HG02970 (cell line): ENCODE results near the gene FTSJ1.

Source experiments
- ATAC-seq: cut with Tn5 transposase; IDR thresholded peaks from one replicate; pipeline ENCODE4 v1.9.1; 2021; ENCODE audit warnings: mild to moderate bottlenecking, moderate library complexity, moderate number of reproducible peaks; ENCODE audit not compliant: unreplicated experiment, low FRiP score

Gene FTSJ1

DNA sequence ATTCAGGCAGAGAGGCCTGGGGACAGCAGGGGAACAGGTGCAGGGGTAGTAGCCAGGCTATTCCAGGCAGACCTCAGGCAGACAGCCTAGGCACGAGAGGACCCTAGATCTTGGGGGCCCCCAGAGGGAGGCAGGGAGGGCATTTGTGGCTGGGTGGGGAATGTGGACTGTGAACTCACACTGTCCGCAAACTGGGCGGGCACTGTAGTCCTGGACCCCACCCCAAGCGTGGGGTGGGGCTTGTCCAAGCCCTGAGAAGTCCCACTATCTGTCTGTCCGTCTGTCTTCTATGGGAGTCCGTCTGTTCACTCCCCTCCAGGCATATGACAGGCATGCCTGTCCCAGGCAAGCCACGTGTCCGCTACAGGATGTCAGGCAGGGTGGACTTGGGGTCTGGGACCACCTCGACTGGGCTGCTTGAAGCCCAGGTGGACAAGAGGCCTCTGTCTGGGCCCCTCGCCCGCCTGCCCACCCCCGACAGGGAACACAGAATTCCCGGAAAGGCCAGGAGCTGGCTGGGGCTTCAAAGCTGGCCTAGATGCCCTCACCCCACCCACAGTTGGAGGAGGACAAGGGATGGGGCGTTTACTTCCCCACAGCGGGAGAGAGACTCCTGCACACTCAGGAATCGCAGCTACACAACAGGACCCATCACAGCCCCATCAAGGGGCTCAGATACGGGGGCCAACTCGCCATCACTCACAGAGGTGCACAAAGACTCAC lies 5.7 kb upstream of the FTSJ1 start, which contains the start of gene SLC38A5:
Gene SLC38A5 (minus strand): TSS at position 151 of the 723 bp plus-strand sequence. CDS start 2,336 bp downstream, outside the sequence.
- ATAC-seq = no peak

DNA sequence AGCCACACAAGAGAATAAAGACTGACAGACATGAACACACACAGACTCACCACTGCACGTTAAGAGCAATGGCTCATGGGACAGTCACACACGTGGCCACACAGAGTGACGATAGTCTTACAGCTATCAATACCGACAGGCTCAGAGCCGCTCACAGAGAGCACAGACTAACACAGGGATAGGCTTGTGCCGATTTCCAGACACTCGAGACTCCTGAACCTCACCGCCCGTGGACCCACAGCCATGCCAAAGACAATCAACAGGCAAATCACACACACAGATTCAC lies 5.2 kb upstream of the FTSJ1 start:
- no peak for ATAC-seq

GRCh38 chrX:48471504-48471903 lies 4.5 kb upstream of the FTSJ1 start:
- ATAC-seq = no peak

- no peak for ATAC-seq
Measured at GRCh38 chrX:48472225-48472624, 3.8 kb upstream of the FTSJ1 start.

- ATAC-seq = no peak
Measured at GRCh38 chrX:48472851-48473703, 2.9 kb upstream of the FTSJ1 start.

GRCh38 chrX:48473704-48473990 lies 2.4 kb upstream of the FTSJ1 start:
- ATAC-seq = no peak

- no peak for ATAC-seq
Measured at GRCh38 chrX:48474127-48474526, 1.9 kb upstream of the FTSJ1 start.

DNA sequence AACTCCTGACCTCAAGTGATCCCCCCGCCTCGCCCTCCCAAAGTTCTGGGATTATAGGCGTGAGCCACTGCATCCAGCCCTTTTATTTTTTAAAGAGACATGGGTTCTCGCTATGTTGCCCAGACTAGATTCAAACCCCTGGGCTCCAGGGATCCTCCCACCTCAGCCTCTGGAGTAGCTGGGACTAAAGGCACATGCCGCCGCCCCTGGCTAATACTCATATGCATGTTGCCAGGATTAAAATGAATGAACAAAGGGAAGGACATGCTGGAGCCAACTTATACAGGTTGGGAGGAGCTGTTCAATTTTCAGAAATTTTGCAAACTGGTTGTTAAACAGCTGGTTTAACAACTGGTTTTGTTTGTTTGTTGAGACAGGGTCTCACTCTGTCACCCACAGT lies 1.4 kb upstream of the FTSJ1 start:
- ATAC-seq = no peak

DNA sequence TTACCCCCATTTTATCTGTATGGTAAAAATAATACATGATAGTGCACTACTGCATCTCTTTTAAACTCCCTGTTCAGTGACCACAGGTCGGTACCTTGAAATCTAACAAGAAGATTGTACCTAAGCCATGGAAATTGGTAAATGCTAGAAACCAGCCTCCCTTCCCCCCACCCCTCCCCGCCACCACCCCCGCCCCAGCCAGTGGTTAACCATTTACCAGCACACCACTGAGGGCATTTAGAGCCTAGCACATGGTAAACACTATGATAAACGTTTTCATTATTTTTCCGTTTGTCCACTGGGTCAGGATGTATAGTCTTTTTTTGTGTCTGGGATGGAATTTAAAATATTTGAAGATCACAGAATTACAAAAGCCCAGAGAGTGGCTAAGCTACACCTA lies 703 bp upstream of the FTSJ1 start:
- ATAC-seq = no peak

DNA sequence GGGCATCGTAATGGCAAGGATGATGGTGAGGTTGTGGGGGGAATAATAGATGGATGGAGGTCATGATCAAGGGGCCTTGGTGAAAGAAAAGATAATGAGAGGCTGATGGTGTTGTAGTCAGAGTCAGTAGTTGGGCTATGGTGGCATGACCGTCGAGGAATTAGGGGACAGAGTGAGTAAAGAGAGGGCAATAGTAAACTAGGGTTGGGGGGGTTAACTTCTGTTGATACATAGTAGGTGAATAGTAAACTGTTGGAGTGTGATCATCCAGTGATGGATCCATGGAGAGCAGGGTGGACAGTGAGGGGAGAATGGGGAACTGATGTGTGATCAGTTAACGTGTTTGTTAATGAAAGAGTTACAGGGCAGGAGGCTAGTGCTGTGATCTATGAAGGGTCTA lies 920 bp downstream of the FTSJ1 start:
- no peak for ATAC-seq

GRCh38 chrX:48477960-48478755 lies 2.2 kb downstream of the FTSJ1 start:
- ATAC-seq = no peak

DNA sequence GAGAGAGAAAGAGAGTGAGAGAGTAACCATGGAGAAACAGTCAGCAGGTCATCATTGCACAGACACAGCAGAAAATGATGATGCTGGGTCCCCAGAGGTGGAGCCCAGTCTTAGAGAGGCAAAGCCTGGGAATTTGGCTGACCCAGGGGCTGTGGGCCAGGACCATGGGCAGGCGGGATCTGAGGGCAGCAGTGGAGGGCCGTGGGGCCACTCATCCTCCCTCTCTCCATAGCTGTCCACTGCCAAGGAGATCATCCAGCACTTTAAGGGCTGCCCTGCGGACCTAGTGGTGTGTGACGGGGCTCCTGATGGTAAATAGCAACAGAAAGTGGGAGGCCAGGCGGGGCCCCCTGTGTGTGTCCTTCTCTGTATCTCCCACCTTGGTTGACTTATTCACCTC lies 2.8 kb downstream of the FTSJ1 start:
- no peak for ATAC-seq

GRCh38 chrX:48480142-48480541 lies 4.1 kb downstream of the FTSJ1 start:
- no peak for ATAC-seq

DNA sequence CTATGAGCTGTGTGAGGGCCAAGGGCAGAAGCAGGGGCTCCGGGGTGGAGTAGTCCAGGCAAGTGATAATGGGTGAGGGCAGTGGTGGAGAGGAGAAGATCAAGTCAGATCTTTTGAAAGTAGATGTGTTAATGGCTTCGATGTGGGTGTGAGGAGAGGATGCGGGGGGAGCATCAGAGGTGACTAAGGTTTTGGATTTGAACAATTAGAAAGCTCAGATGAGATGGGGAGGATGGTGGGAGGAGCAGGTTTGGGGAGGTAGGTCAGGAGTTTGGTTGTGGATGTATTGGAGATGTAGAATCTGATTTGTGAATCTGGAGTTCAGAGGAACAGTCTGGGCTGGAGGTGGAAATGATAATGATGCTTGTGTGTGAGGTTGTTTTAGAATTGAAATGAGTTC lies 4.6 kb downstream of the FTSJ1 start:
- ATAC-seq = no peak

DNA sequence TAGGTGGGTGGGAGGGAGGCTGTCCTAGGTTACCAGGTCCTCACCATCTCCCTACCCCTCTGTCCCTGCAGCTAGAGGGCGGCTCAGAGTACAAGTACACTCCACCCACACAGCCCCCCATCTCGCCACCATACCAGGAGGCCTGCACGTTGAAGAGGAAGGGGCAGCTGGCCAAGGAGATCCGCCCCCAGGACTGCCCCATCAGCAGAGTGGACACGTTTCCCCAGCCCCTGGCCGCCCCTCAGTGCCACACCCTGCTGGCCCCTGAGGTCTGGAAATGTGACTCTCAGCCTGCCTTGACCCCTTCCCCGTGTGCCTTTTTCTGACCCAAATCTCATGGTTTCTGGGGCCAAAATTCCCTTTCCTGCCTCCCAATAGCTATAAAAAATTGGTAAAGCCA lies 6.5 kb downstream of the FTSJ1 start:
- no peak for ATAC-seq

- no peak for ATAC-seq
Measured at GRCh38 chrX:48487362-48487798, 11.4 kb downstream of the FTSJ1 start.

DNA sequence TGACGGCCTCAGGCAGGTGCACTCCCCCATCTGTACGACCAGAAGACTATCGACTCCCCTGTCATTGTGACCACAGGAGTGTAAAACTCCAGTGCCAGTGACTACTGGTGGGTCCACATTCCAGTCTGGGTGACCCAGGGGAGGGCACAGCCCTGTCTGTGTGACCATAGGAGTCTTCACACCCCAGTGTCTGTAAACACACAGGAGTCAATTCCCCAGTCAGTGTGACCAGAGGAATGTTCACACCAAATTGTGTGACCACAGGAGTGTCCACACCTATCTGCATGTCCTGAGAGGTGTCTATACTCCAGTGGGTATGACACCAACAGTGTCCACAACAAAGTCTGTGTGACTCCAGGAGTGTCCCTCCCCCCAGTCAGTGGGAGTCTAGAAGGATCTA lies 12.0 kb downstream of the FTSJ1 start:
- ATAC-seq = no peak

- no peak for ATAC-seq
Measured at GRCh38 chrX:48489296-48489695, 13.3 kb downstream of the FTSJ1 start.

DNA sequence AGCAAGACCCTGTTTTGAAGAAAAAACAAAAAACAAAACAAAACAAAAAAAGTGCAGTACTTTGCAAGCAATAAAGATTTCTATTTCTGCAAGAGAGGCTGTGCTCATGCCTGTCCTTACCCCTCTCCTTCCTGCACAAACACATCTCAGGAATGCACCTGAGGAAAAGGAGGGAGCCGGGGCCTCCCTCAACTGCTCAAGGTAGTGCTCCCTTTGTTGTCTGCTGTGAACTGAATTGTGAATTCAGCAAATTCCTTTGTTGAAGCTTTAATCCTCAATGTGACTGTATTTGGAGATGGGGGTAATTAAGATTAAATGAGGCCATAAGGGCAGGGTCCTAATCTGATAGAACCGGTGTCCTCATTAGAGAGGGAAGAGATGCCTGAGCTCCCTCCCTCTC lies 13.9 kb downstream of the FTSJ1 start:
- ATAC-seq = no peak

DNA sequence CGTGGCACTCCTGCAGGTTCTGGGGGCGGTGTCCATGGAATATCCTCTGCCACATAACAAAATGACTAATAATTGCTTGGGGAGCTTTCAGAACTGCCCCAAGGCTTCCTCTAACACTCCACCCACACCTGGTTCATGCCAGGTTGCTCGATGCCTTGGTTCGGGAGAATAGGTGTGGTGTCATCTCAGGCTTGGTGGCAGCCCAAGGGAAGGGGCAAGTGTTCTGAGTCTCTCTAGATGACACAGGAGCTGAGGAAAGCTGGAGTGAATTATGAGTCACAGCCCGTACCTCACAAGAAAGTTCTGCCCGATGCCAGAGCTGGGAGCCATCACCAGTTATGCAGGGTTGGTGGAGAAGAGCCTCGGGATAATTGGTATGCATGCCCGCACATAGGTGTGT lies 14.7 kb downstream of the FTSJ1 start:
- no peak for ATAC-seq

GRCh38 chrX:48491809-48492208 lies 15.8 kb downstream of the FTSJ1 start:
- no peak for ATAC-seq
